ENCODE data around the gene TMEM40. TPM values are rescaled to one million over a fixed set of nuclear protein-coding genes. Genes with fewer than 3 reads are reported as not detected.
A peak's percentile ranks its signal among the peaks of the same experiment; 100 is the strongest.

The TMEM40 gene
- total RNA-seq, 5 donors from 2014 or later (not counting 1 experiment from before 2014, with no cell fraction given) = not detected

- POLR2A ChIA-PET = no interaction called here
- H3K4me3 Mint-ChIP-seq = no peak overlapping the region
- H3K27ac Mint-ChIP-seq = no peak overlapping the region
- CTCF ChIA-PET = no interaction called here
- peaks cover 0 to 7% of the 10 kb centered on the region in 2 donors for H3K27me3 Mint-ChIP-seq
- ATAC-seq (replicated peaks in 1 of 4) (peak in 1 of 4 experiments; percentile 40), DNase-seq (no peak)
- Histone ChIP-seq H3K27ac (ENCODE audit: low read length) (no peak overlapping the region), H3K36me3 (ENCODE audit: control insufficient read depth in 2 of 2, extremely low read depth in 1 of 2, insufficient read depth in 1 of 2, low read length in 1 of 2) (no peaks in the 10 kb centered on the region), H3K4me3 (ENCODE audit: control insufficient read depth in 1 of 2, extremely low read depth in 1 of 2, low read length in 1 of 2) (no peak overlapping the region), H3K9me3 (no peaks in the 10 kb centered on the region), H3K27me3 (replicated peaks in 1 of 2; ENCODE audit: control insufficient read depth in 2 of 2, extremely low read depth in 1 of 2, insufficient read depth in 2 of 2, low read length in 1 of 2) (peaks cover 0 to 13% of the 10 kb centered on the region in 2 experiments), H3K4me1 (ENCODE audit: control insufficient read depth in 1 of 2, extremely low read depth in 1 of 2, insufficient read depth in 2 of 2, low read length in 2 of 2) (no peaks in the 10 kb centered on the region)
- WGBS (ENCODE audit: insufficient coverage) = no CpG with 5 or more reads among the region's 3 CpGs
- H3K9me3 Mint-ChIP-seq = no peaks in the 10 kb centered on the region
- H3K4me1 Mint-ChIP-seq = peaks cover 0 to 7% (median 0%) of the 10 kb centered on the region in 3 donors
- H3K36me3 Mint-ChIP-seq = no peaks in the 10 kb centered on the region
These were observed 8.8 kb downstream of the TMEM40 start for GRCh38 chr3:12750223-12750622.

- ATAC-seq (replicated peaks in 1 of 4) (no peak), DNase-seq (no peak)
- H3K27me3 Mint-ChIP-seq = peaks cover 6 to 9% of the 10 kb centered on the region in 2 donors
- Histone ChIP-seq H3K27me3 (replicated peaks in 1 of 2; ENCODE audit: control insufficient read depth in 2 of 2, extremely low read depth in 1 of 2, insufficient read depth in 2 of 2, low read length in 1 of 2) (peaks cover 0 to 19% of the 10 kb centered on the region in 2 experiments), H3K4me3 (ENCODE audit: control insufficient read depth in 1 of 2, extremely low read depth in 1 of 2, low read length in 1 of 2) (no peak overlapping the region), H3K27ac (ENCODE audit: low read length) (no peak overlapping the region), H3K9me3 (no peaks in the 10 kb centered on the region), H3K4me1 (ENCODE audit: control insufficient read depth in 1 of 2, extremely low read depth in 1 of 2, insufficient read depth in 2 of 2, low read length in 2 of 2) (no peaks in the 10 kb centered on the region), H3K36me3 (ENCODE audit: control insufficient read depth in 2 of 2, extremely low read depth in 1 of 2, insufficient read depth in 1 of 2, low read length in 1 of 2) (no peaks in the 10 kb centered on the region)
- POLR2A ChIA-PET = no interaction called here
- H3K36me3 Mint-ChIP-seq = no peaks in the 10 kb centered on the region
- WGBS (ENCODE audit: insufficient coverage) = 80% methylated on average over 2 of the region's 5 CpGs
- no peak overlapping the region for H3K27ac Mint-ChIP-seq
- peaks cover 0 to 7% (median 0%) of the 10 kb centered on the region in 3 donors for H3K4me1 Mint-ChIP-seq
- H3K4me3 Mint-ChIP-seq = no peak overlapping the region
- no peaks in the 10 kb centered on the region for H3K9me3 Mint-ChIP-seq
- CTCF ChIA-PET = interaction anchor here in 1 of 2 donors (0.6 kb wide), 1 partner anchor 269 kb away, joined by 6 read pairs; no protein-coding TSS in a partner anchor
These were observed 10.6 kb downstream of the TMEM40 start for GRCh38 chr3:12748477-12748876.

GRCh38 chr3:12746419-12746818 lies 12.6 kb downstream of the TMEM40 start:
- peaks cover 0 to 17% of the 10 kb centered on the region in 2 experiments for H3K27me3 ChIP-seq (replicated peaks in 1 of 2; ENCODE audit: control insufficient read depth in 2 of 2, extremely low read depth in 1 of 2, insufficient read depth in 2 of 2, low read length in 1 of 2)
- no peaks in the 10 kb centered on the region for H3K36me3 ChIP-seq (ENCODE audit: control insufficient read depth in 2 of 2, extremely low read depth in 1 of 2, insufficient read depth in 1 of 2, low read length in 1 of 2)
- H3K4me3 Mint-ChIP-seq = no peak overlapping the region
- no peak overlapping the region for H3K4me3 ChIP-seq (ENCODE audit: control insufficient read depth in 1 of 2, extremely low read depth in 1 of 2, low read length in 1 of 2)
- no peaks in the 10 kb centered on the region for H3K36me3 Mint-ChIP-seq
- H3K9me3 Mint-ChIP-seq = no peaks in the 10 kb centered on the region
- POLR2A ChIA-PET = no interaction called here
- no peaks in the 10 kb centered on the region for H3K9me3 ChIP-seq
- 87% methylated on average over 9 of the region's 10 CpGs for WGBS (ENCODE audit: insufficient coverage)
- ATAC-seq (replicated peaks in 1 of 4) (no peak), DNase-seq (no peak)
- no peak overlapping the region for H3K27ac ChIP-seq (ENCODE audit: low read length)
- no peak overlapping the region for H3K27ac Mint-ChIP-seq
- CTCF ChIA-PET = no interaction called here
- peaks cover 10 to 11% of the 10 kb centered on the region in 2 donors for H3K27me3 Mint-ChIP-seq
- peaks cover 0 to 7% (median 0%) of the 10 kb centered on the region in 3 donors for H3K4me1 Mint-ChIP-seq
- H3K4me1 ChIP-seq (ENCODE audit: control insufficient read depth in 1 of 2, extremely low read depth in 1 of 2, insufficient read depth in 2 of 2, low read length in 2 of 2) = no peaks in the 10 kb centered on the region

- Mint-ChIP-seq H3K9me3 (no peaks in the 10 kb centered on the region), H3K27me3 (peaks cover 10 to 15% of the 10 kb centered on the region in 2 donors), H3K27ac (no peak overlapping the region), H3K4me1 (no peaks in the 10 kb centered on the region), H3K36me3 (no peaks in the 10 kb centered on the region), H3K4me3 (no peak overlapping the region)
- Histone ChIP-seq H3K9me3 (no peaks in the 10 kb centered on the region), H3K27me3 (replicated peaks in 1 of 2; ENCODE audit: control insufficient read depth in 2 of 2, extremely low read depth in 1 of 2, insufficient read depth in 2 of 2, low read length in 1 of 2) (peaks cover 0 to 26% of the 10 kb centered on the region in 2 experiments), H3K27ac (ENCODE audit: low read length) (no peak overlapping the region), H3K36me3 (ENCODE audit: control insufficient read depth in 2 of 2, extremely low read depth in 1 of 2, insufficient read depth in 1 of 2, low read length in 1 of 2) (no peaks in the 10 kb centered on the region), H3K4me3 (ENCODE audit: control insufficient read depth in 1 of 2, extremely low read depth in 1 of 2, low read length in 1 of 2) (no peak overlapping the region), H3K4me1 (ENCODE audit: control insufficient read depth in 1 of 2, extremely low read depth in 1 of 2, insufficient read depth in 2 of 2, low read length in 2 of 2) (no peaks in the 10 kb centered on the region)
- no peak for ATAC-seq (replicated peaks in 1 of 4)
- no peak for DNase-seq
- WGBS (ENCODE audit: insufficient coverage) = 80% methylated on average over 1 of the region's 1 CpG
- ChIA-PET POLR2A (no interaction called here), CTCF (no interaction called here)
These were observed 14.7 kb downstream of the TMEM40 start for GRCh38 chr3:12744326-12744725.

GRCh38 chr3:12743583-12743982 lies 15.5 kb downstream of the TMEM40 start:
- Mint-ChIP-seq H3K27me3 (peaks cover 10 to 15% of the 10 kb centered on the region in 2 donors), H3K4me3 (no peak overlapping the region), H3K4me1 (no peaks in the 10 kb centered on the region), H3K9me3 (no peaks in the 10 kb centered on the region), H3K36me3 (no peaks in the 10 kb centered on the region), H3K27ac (no peak overlapping the region)
- Histone ChIP-seq H3K27me3 (replicated peaks in 1 of 2; ENCODE audit: control insufficient read depth in 2 of 2, extremely low read depth in 1 of 2, insufficient read depth in 2 of 2, low read length in 1 of 2) (peaks cover 0 to 27% of the 10 kb centered on the region in 2 experiments), H3K4me1 (ENCODE audit: control insufficient read depth in 1 of 2, extremely low read depth in 1 of 2, insufficient read depth in 2 of 2, low read length in 2 of 2) (no peaks in the 10 kb centered on the region), H3K27ac (ENCODE audit: low read length) (no peak overlapping the region), H3K36me3 (ENCODE audit: control insufficient read depth in 2 of 2, extremely low read depth in 1 of 2, insufficient read depth in 1 of 2, low read length in 1 of 2) (no peaks in the 10 kb centered on the region), H3K9me3 (no peaks in the 10 kb centered on the region), H3K4me3 (ENCODE audit: control insufficient read depth in 1 of 2, extremely low read depth in 1 of 2, low read length in 1 of 2) (no peak overlapping the region)
- POLR2A ChIA-PET = no interaction called here
- WGBS (ENCODE audit: insufficient coverage) = 84% methylated on average over 10 of the region's 11 CpGs
- CTCF ChIA-PET = no interaction called here
- ATAC-seq (replicated peaks in 1 of 4) = no peak
- no peak for DNase-seq

- H3K27ac Mint-ChIP-seq = no peak overlapping the region
- Histone ChIP-seq H3K36me3 (ENCODE audit: control insufficient read depth in 2 of 2, extremely low read depth in 1 of 2, insufficient read depth in 1 of 2, low read length in 1 of 2) (no peaks in the 10 kb centered on the region), H3K4me3 (ENCODE audit: control insufficient read depth in 1 of 2, extremely low read depth in 1 of 2, low read length in 1 of 2) (no peak overlapping the region), H3K4me1 (ENCODE audit: control insufficient read depth in 1 of 2, extremely low read depth in 1 of 2, insufficient read depth in 2 of 2, low read length in 2 of 2) (no peaks in the 10 kb centered on the region), H3K27me3 (replicated peaks in 1 of 2; ENCODE audit: control insufficient read depth in 2 of 2, extremely low read depth in 1 of 2, insufficient read depth in 2 of 2, low read length in 1 of 2) (peaks cover 0 to 32% of the 10 kb centered on the region in 2 experiments), H3K9me3 (no peaks in the 10 kb centered on the region), H3K27ac (ENCODE audit: low read length) (no peak overlapping the region)
- ChIA-PET POLR2A (interaction anchor here in 1 of 2 donors (0.6 kb wide), 2 partner anchors 48 to 718 kb away, joined by 3 to 4 read pairs; no protein-coding TSS in a partner anchor), CTCF (no interaction called here)
- DNase-seq (no peak), ATAC-seq (replicated peaks in 1 of 4) (no peak)
- WGBS (ENCODE audit: insufficient coverage) = 55% methylated on average over 3 of the region's 5 CpGs
- no peak overlapping the region for H3K4me3 Mint-ChIP-seq
- no peaks in the 10 kb centered on the region for H3K9me3 Mint-ChIP-seq
- H3K27me3 Mint-ChIP-seq = peaks cover 10 to 15% of the 10 kb centered on the region in 2 donors
- H3K4me1 Mint-ChIP-seq = no peaks in the 10 kb centered on the region
- no peaks in the 10 kb centered on the region for H3K36me3 Mint-ChIP-seq
These were observed 16.5 kb downstream of the TMEM40 start for GRCh38 chr3:12742330-12743107.

All from T-cell (primary cell).